Measurements from ENCODE around the gene C1QTNF12. TPM values are rescaled to one million over a fixed set of nuclear protein-coding genes. Genes with fewer than 3 reads are reported as not detected.

The C1QTNF12 gene
- total and polyA plus RNA-seq, 2 of the 8 experiments (the other 6 are each of a cell fraction or from before 2014, with no cell fraction given): 2.1 to 3.7 TPM

DNA sequence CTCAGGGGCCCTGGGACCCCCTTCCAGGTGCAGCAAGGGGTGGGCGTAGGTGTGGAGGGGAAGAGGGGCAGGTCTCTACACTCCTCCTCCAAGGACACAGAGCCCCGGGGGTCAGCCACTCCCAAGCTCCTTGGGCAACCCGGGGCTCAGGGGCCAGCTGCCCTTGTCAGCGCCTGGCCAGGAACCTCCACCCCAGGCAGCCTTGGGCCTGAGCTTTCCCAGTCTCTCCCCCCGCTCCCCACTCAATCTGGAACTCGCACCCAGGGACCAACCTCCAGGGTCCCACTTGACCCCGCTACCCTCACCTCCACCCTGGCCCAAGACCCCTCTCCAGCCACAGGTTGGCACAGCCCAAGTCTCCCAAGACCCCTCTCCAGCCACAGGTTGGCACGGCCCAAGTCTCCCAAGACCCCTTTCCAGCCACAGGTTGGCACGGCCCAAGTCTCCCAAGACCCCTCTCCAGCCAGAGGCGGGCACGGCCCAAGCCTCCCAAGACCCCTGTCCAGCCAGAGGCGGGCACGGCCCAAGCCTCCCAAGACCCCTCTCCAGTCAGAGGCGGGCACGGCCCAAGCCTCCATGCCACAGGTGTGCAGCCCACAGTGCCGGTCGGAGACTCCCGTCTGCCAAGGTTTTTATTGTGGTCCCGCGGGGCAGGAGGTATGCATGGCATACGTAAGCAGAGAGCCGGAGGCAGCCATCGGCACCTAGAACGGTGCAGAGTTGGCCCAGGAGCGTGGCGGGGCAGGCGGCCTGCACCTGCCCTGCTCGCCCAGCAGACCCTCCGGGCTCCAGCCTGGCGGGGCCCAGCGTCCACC lies 35.6 kb downstream of the C1QTNF12 start:
- no peak for FAIRE-seq
- no peak overlapping the region for H2AK5ac ChIP-seq (ENCODE audit: low read depth, low read length)
- POLR2A ChIA-PET (ENCODE audit: partially characterized antibody): interaction anchor here (1.1 kb wide), 1 partner anchor 21 kb away, joined by 3 read pairs; the partner anchor contains the start of genes B3GALT6 and SDF4

More for the DNA sequence above, 35.6 kb downstream of the C1QTNF12 start:
- Histone ChIP-seq H4K91ac (replicated peaks; ENCODE audit: insufficient read length, low read length) (no peak overlapping the region), H3K27ac (ENCODE audit: low read depth, low read length) (no peak overlapping the region), H3K4ac (replicated peaks; ENCODE audit: insufficient read length, low read depth, low read length) (no peak overlapping the region), H3K14ac (ENCODE audit: insufficient read length) (no peak overlapping the region), H3K9ac (replicated peaks in 1 of 4; ENCODE audit: extremely low read depth in 1 of 4, low read depth in 3 of 4, low read length in 3 of 4) (no peak overlapping the region), H3K23ac (ENCODE audit: insufficient read length) (no peak overlapping the region), H3K4me2 (ENCODE audit: insufficient read depth in 1 of 2, low read depth in 2 of 2, low read length in 2 of 2) (no peak overlapping the region), H4K5ac (ENCODE audit: insufficient read length, low read depth, low read length) (no peak overlapping the region), H3K9me3 (ENCODE audit: insufficient read depth in 2 of 2, low read depth in 1 of 2, low read length in 1 of 2) (no peaks in the 10 kb centered on the region), H2BK20ac (ENCODE audit: low read length) (no peak overlapping the region), H2BK5ac (ENCODE audit: low read depth, low read length) (no peak overlapping the region), H2AFZ (ENCODE audit: low read length) (no peak overlapping the region), H3K4me1 (replicated peaks in 1 of 4; ENCODE audit: control insufficient read depth in 3 of 4, insufficient read depth in 4 of 4, low read length in 3 of 4) (peaks cover 0 to 9% (median 5%) of the 10 kb centered on the region in 4 experiments; a peak in 6 of 7 replicates), H2BK12ac (ENCODE audit: low read depth, low read length) (no peak overlapping the region), H2BK120ac (replicated peaks; ENCODE audit: low read depth, low read length) (no peak overlapping the region), H3K79me1 (ENCODE audit: low read depth, low read length) (no peaks in the 10 kb centered on the region), H3K36me3 (ENCODE audit: control insufficient read depth in 2 of 4, insufficient read depth in 4 of 4, low read length in 3 of 4) (no peaks in the 10 kb centered on the region), H4K8ac (ENCODE audit: extremely low read depth, insufficient read depth, low read length) (no peak overlapping the region), H3K4me3 (ENCODE audit: extremely low read depth in 1 of 4, insufficient read depth in 2 of 4, low read depth in 3 of 4, low read length in 4 of 4) (no peak overlapping the region), H2BK15ac (ENCODE audit: low read length) (no peak overlapping the region), H3K18ac (ENCODE audit: extremely low read depth, low read length) (no peak overlapping the region), H3K27me3 (replicated peaks in 1 of 4; ENCODE audit: control insufficient read depth in 3 of 4, extremely low read depth in 1 of 4, insufficient read depth in 3 of 4, low read length in 3 of 4) (peaks cover 0 to 12% (median 10%) of the 10 kb centered on the region in 4 experiments; a peak in 6 of 7 replicates), H3K23me2 (ENCODE audit: low read depth, low read length) (peaks cover 7% of the 10 kb centered on the region; the same call in 1 of the 2 replicates), H3K56ac (replicated peaks; ENCODE audit: insufficient read length, low read depth, low read length) (no peak overlapping the region), H3K79me2 (ENCODE audit: control insufficient read depth in 1 of 2, insufficient read depth in 2 of 2, low read length in 2 of 2) (no peaks in the 10 kb centered on the region), H4K20me1 (replicated peaks in 1 of 2; ENCODE audit: control insufficient read depth in 1 of 2, insufficient read depth in 2 of 2, low read length in 2 of 2) (peaks cover 0 to 5% of the 10 kb centered on the region in 2 experiments)
- DNase-seq (ENCODE audit: low read depth in 1 of 2, low spot score in 2 of 2): no peak
- TF ChIP-seq CHD2 (IDR thresholded peaks at IDR 0.05; ENCODE audit: low read length) (no peak), BRCA1 (IDR thresholded peaks at IDR 0.05; ENCODE audit: low read depth, low read length) (no peak), TCF12 (IDR thresholded peaks at IDR 0.05; ENCODE audit: low read depth, low read length) (no peak), EP300 (IDR thresholded peaks at IDR 0.05; ENCODE audit: borderline replicate concordance in 1 of 2, low read depth in 2 of 2, low read length in 2 of 2) (no peak), MAFK (IDR thresholded peaks at IDR 0.05; ENCODE audit: low read depth, low read length) (no peak), CTBP2 (IDR thresholded peaks at IDR 0.05; ENCODE audit: borderline replicate concordance, insufficient read depth, insufficient read length, low read length) (no peak)
- 92% methylated on average over 27 of the region's 31 CpGs; no CpG with 5 or more reads in 1 of the 2 experiments for WGBS, 2 experiments (ENCODE audit: extremely low coverage in 1 of 2, insufficient coverage in 1 of 2, insufficient read length in 1 of 2, insufficient replicate concordance in 2 of 2, low coverage in 1 of 2, low lambda C conversion rate in 2 of 2, missing lambda C conversion rate in 1 of 2)
- CTCF ChIA-PET (ENCODE audit: partially characterized antibody): interaction anchor here (0.8 to 1.6 kb wide), 8 partner anchors 16 to 88 kb away, joined by 3 to 9 read pairs (median 4); partner anchors contain the start of gene TTLL10
